PC-9 (cell line): ENCODE results near the gene FRMD4B. TPM values are rescaled to one million over a fixed set of nuclear protein-coding genes. Genes with fewer than 3 reads are reported as not detected.

Experiments
- BruUV-seq: library from RNA; stranded (reverse); fragments of 400-500 nt; replicated peaks from 2 replicates; lab custom pipeline; 2021; lab: Mats Ljungman, UMichigan
- CTCF ChIA-PET: fragments of 300-600 bp; sonication (Branson Sonifier 250); formaldehyde crosslinking; loops from one replicate; lab custom pipeline; 2022; ENCODE audit warnings: antibody characterized with exemption; lab: Charles Lee
- POLR2A ChIA-PET: fragments of 300-600 bp; sonication (Branson Sonifier 250); formaldehyde crosslinking; loops from one replicate; lab custom pipeline; 2022; ENCODE audit warnings: antibody characterized with exemption; ENCODE audit not compliant: unreplicated experiment; lab: Charles Lee
- DNase-seq, 2 experiments: peaks; one replicate each; pipeline versions ENCODE4 v3.0.0 to v3.0.0-alpha.2; 2015 to 2022; ENCODE audit warnings: mixed read lengths in 1 of 2
- H2AFZ ChIP-seq: fragments of 200-600 bp; sonication (generic); 2 replicates; pipeline ENCODE4 v1.8.1; 2017; ENCODE audit warnings: antibody characterized with exemption
- H3F3A ChIP-seq: fragments of 200-600 bp; sonication (generic); 2 replicates; pipeline ENCODE4 v1.8.1; 2017; ENCODE audit warnings: antibody characterized with exemption, mild to moderate bottlenecking, low read depth; ENCODE audit not compliant: insufficient read depth
- H3K27ac ChIP-seq: fragments of 200-600 bp; sonication (generic); 2 replicates; pipeline ENCODE4 v1.6.1; 2016; ENCODE audit warnings: mixed run types
- H3K27me3 ChIP-seq: fragments of 200-600 bp; sonication (generic); 2 replicates; pipeline ENCODE4 v1.6.1; 2016; ENCODE audit warnings: low read depth, mixed run types; ENCODE audit not compliant: insufficient read depth
- H3K36me3 ChIP-seq: fragments of 200-600 bp; sonication (generic); 2 replicates; pipeline ENCODE4 v1.6.1; 2016; ENCODE audit warnings: low read depth, mixed run types
- H3K4me1 ChIP-seq: fragments of 200-600 bp; sonication (generic); replicated peaks from 2 replicates; pipeline ENCODE4 v1.6.1; 2016; ENCODE audit warnings: mixed run types; ENCODE audit not compliant: insufficient read depth
- H3K4me2 ChIP-seq: fragments of 200-600 bp; sonication (generic); 2 replicates; pipeline ENCODE4 v1.6.1; 2017; ENCODE audit warnings: mixed run types
- H3K4me3 ChIP-seq: fragments of 200-600 bp; sonication (generic); 2 replicates; pipeline ENCODE4 v1.6.1; 2016; ENCODE audit warnings: mixed run types
- H3K79me2 ChIP-seq: fragments of 200-600 bp; sonication (generic); 2 replicates; pipeline ENCODE4 v1.6.1; 2017; ENCODE audit warnings: low read depth, mixed run types
- H3K9me2 ChIP-seq: fragments of 200-600 bp; sonication (generic); 2 replicates; pipeline ENCODE4 v1.8.1; 2017; ENCODE audit warnings: mild to moderate bottlenecking; ENCODE audit not compliant: insufficient read depth
- H3K9me3 ChIP-seq: fragments of 200-600 bp; sonication (generic); 2 replicates; pipeline ENCODE4 v1.8.1; 2016; ENCODE audit warnings: low read depth; ENCODE audit not compliant: insufficient read depth
- H4K20me1 ChIP-seq: fragments of 200-600 bp; sonication (generic); 2 replicates; pipeline ENCODE4 v1.8.1; 2017; ENCODE audit not compliant: insufficient read depth
- CTCF ChIP-seq: fragments of 200-600 bp; sonication (generic); conservative IDR thresholded peaks from 2 replicates; pipeline ENCODE4 v1.6.1; 2017; ENCODE audit warnings: mixed run types, antibody characterized with exemption, mild to moderate bottlenecking, moderate library complexity
- EZH2 ChIP-seq: fragments of 200-600 bp; sonication (generic); IDR thresholded peaks from 2 replicates; pipeline ENCODE4 v1.8.0; 2017; ENCODE audit warnings: antibody characterized with exemption, low read depth
- intact Hi-C: fragments of 100-400 bp; cut with micrococcal nuclease; formaldehyde crosslinking; loops from one replicate; pipeline ENCODE4 v1.10.0; 2022; ENCODE audit not compliant: unreplicated experiment
- total RNA-seq: library from RNA; stranded (reverse); gene quantifications from 2 replicates; pipeline ENCODE4 v1.2.3, GENCODE V29; 2021

Gene FRMD4B
- total RNA-seq, 1 experiment from 2014 or later, result 10.2 TPM

GRCh38 chr3:69297501-69297900 is 88.4 kb downstream of the FRMD4B start:
- Histone ChIP-seq H3K4me3 (no peak overlapping the region), H3K79me2 (no peaks in the 10 kb centered on the region), H3K27ac (no peak overlapping the region), H3K4me2 (no peak overlapping the region), H4K20me1 (no peaks in the 10 kb centered on the region), H2AFZ (no peak overlapping the region), H3K27me3 (no peaks in the 10 kb centered on the region), H3K9me3 (no peaks in the 10 kb centered on the region), H3F3A (0 out of 2 replicates have a peak, but pooled peaks cover 10% of the 10 kb centered on the region), H3K36me3 (no peaks in the 10 kb centered on the region), H3K4me1 (peaks cover 19% of the 10 kb centered on the region), H3K9me2 (no peaks in the 10 kb centered on the region)
- no peak for TF ChIP-seq CTCF
- TF ChIP-seq EZH2, result no peak
- DNase-seq, result no peak
- ChIA-PET POLR2A (no interaction called here), CTCF (no interaction called here)
- no TSS peak for BruUV-seq
- intact Hi-C loops, result no loop called here

- no peak overlapping the region for H3K27ac ChIP-seq
- H3K79me2 ChIP-seq, result no peaks in the 10 kb centered on the region
- DNase-seq, result no peak
- CTCF ChIA-PET, result no interaction called here
- no peaks in the 10 kb centered on the region for H3K27me3 ChIP-seq
- H3K36me3 ChIP-seq, result no peaks in the 10 kb centered on the region
- TF ChIP-seq CTCF (no peak), EZH2 (no peak)
- H4K20me1 ChIP-seq, result no peaks in the 10 kb centered on the region
- intact Hi-C loops, result no loop called here
- no TSS peak for BruUV-seq
- no peak overlapping the region for H3K4me3 ChIP-seq
- no peaks in the 10 kb centered on the region for H3K9me3 ChIP-seq
- POLR2A ChIA-PET, result no interaction called here
- H3K4me2 ChIP-seq, result no peak overlapping the region
- H2AFZ ChIP-seq, result no peak overlapping the region
- H3K9me2 ChIP-seq, result no peaks in the 10 kb centered on the region
- H3K4me1 ChIP-seq, result peaks cover 19% of the 10 kb centered on the region
- H3F3A ChIP-seq, result 0 out of 2 replicates have a peak, but pooled peaks cover 10% of the 10 kb centered on the region
Measured at GRCh38 chr3:69296995-69297394, 88.9 kb downstream of the FRMD4B start.

- peak overlapping the region; percentile 66 for H3K27ac ChIP-seq
- intact Hi-C loops, result loop anchor here (1.0 to 2.0 kb wide), 2 partner anchors 62 to 115 kb away; no protein-coding TSS in a partner anchor
- CTCF ChIA-PET, result no interaction called here
Measured at GRCh38 chr3:69294014-69294766, 91.7 kb downstream of the FRMD4B start.

More at GRCh38 chr3:69294014-69294766, 91.7 kb downstream of the FRMD4B start:
- no peak for TF ChIP-seq CTCF
- no peak for TF ChIP-seq EZH2
- Histone ChIP-seq H3K9me3 (no peaks in the 10 kb centered on the region), H3F3A (0 out of 2 replicates have a peak, but pooled peaks cover 10% of the 10 kb centered on the region), H3K4me3 (no peak overlapping the region), H4K20me1 (no peaks in the 10 kb centered on the region), H3K27me3 (no peaks in the 10 kb centered on the region), H3K9me2 (no peaks in the 10 kb centered on the region), H2AFZ (peak overlapping the region; percentile 28; the same call in 1 of the 2 replicates), H3K4me2 (peak overlapping the region; percentile 23; the same call in 1 of the 2 replicates), H3K36me3 (no peaks in the 10 kb centered on the region), H3K4me1 (peaks cover 17% of the 10 kb centered on the region), H3K79me2 (no peaks in the 10 kb centered on the region)
- POLR2A ChIA-PET, result no interaction called here
- no TSS peak for BruUV-seq
- DNase-seq, result peak; percentile 33 to 77
